GM12878 (cell line): ENCODE measurements around the gene OMP. TPM values are rescaled to one million over a fixed set of nuclear protein-coding genes. Genes with fewer than 3 reads are reported as not detected.

Experiments
- ATAC-seq: fragments of 200-7000 bp; cut with Tn5 transposase; 3 replicates; pipeline ENCODE4 v1.9.1; 2020; ENCODE audit warnings: mild to moderate bottlenecking, moderate library complexity
- BruUV-seq: library from RNA; stranded (reverse); fragments of 400-500 nt; replicated peaks from 2 replicates; lab custom pipeline; 2021; lab: Mats Ljungman, UMichigan
- CTCF ChIA-PET: fragments of 300-600 bp; sonication (Branson Sonifier 250); formaldehyde crosslinking; extraction: SDS; loops from one replicate; lab custom pipeline; 2021; ENCODE audit warnings: inconsistent platforms; lab: Yijun Ruan, JAX
- POLR2A ChIA-PET: fragments of 350-600 bp; formaldehyde crosslinking; extraction: SDS; loops from one replicate; lab custom pipeline; 2021; ENCODE audit warnings: inconsistent platforms; lab: Charles Lee
- RAD21 ChIA-PET: fragments of 300-600 bp; sonication (Branson Sonifier 250); formaldehyde crosslinking; loops from one replicate; lab custom pipeline; 2023; ENCODE audit warnings: antibody characterized with exemption; ENCODE audit not compliant: unreplicated experiment; lab: Charles Lee
- SMC1A ChIA-PET: fragments of 300-600 bp; sonication (Branson Sonifier 250); formaldehyde crosslinking; loops from one replicate; lab custom pipeline; 2023; ENCODE audit not compliant: unreplicated experiment, uncharacterized antibody; lab: Charles Lee
- DNase-seq: peaks from one replicate; pipeline ENCODE4 v3.0.0-alpha.2; 2011; ENCODE audit warnings: low read depth, low spot score
- FAIRE-seq: peaks from 3 replicates; lab custom pipeline; 2011; peaks lifted over from hg19 to GRCh38; lab: Jason Lieb, UNC
- H2AFZ ChIP-seq: 2 replicates; pipeline ENCODE4 v1.6.0; 2011; ENCODE audit warnings: low read depth, low read length, control low read depth; ENCODE audit not compliant: control insufficient read depth
- H3K27ac ChIP-seq: 2 replicates; pipeline ENCODE4 v1.5.1; 2011; ENCODE audit warnings: control low read depth; ENCODE audit not compliant: control insufficient read depth, insufficient read depth
- H3K27me3 ChIP-seq, 2 experiments: replicated peaks in 1 of 2; 2 replicates each; pipeline versions ENCODE4 v1.6.0 to v1.6.1; 2011; ENCODE audit warnings: low read length in 1 of 2; ENCODE audit not compliant: control insufficient read depth in 2 of 2, insufficient read depth in 2 of 2
- H3K36me3 ChIP-seq, 2 experiments: 2 replicates each; pipeline ENCODE4 v1.5.1; 2011; ENCODE audit warnings: low read length in 1 of 2; ENCODE audit not compliant: control insufficient read depth in 2 of 2, insufficient read depth in 2 of 2
- H3K4me1 ChIP-seq: 2 replicates; pipeline ENCODE4 v1.6.1; 2011; ENCODE audit warnings: mild to moderate bottlenecking, low read length, moderate library complexity, mixed read lengths; ENCODE audit not compliant: control insufficient read depth, insufficient read depth
- H3K4me2 ChIP-seq: 2 replicates; pipeline ENCODE4 v1.6.0; 2011; ENCODE audit warnings: control low read depth; ENCODE audit not compliant: control insufficient read depth, insufficient read depth
- H3K4me3 ChIP-seq: fragments of 200-600 bp; sonication (generic); 2 replicates; pipeline ENCODE4 v1.5.1; 2016
- H3K79me2 ChIP-seq: 2 replicates; pipeline ENCODE4 v1.6.0; 2011; ENCODE audit warnings: low read length; ENCODE audit not compliant: control insufficient read depth, insufficient read depth
- H3K9ac ChIP-seq: 2 replicates; pipeline ENCODE4 v1.8.0; 2011; ENCODE audit warnings: low read length, control low read depth, mixed read lengths; ENCODE audit not compliant: control insufficient read depth, insufficient read depth
- H3K9me3 ChIP-seq: replicated peaks from 3 replicates; pipeline ENCODE4 v1.5.1; 2011; ENCODE audit warnings: mild to moderate bottlenecking, low read length; ENCODE audit not compliant: control insufficient read depth, insufficient read depth
- H4K20me1 ChIP-seq: 2 replicates; pipeline ENCODE4 v1.6.0; 2011; ENCODE audit not compliant: control insufficient read depth, insufficient read depth
- BHLHE40 ChIP-seq, 2 experiments: fragments of 450-650 bp in 1 of 2; IDR thresholded peaks; 2 replicates each; pipeline ENCODE4 v1.6.1; 2011 to 2017; ENCODE audit warnings: low read depth in 2 of 2, borderline replicate concordance in 1 of 2, improper control_type of control experiment in 1 of 2, low read length in 1 of 2, mild to moderate bottlenecking in 1 of 2
- BRCA1 ChIP-seq: IDR thresholded peaks from 2 replicates; pipeline ENCODE4 v1.6.1; 2011; ENCODE audit warnings: low read depth, low read length, improper control_type of control experiment
- CHD1 ChIP-seq: IDR thresholded peaks from 2 replicates; pipeline ENCODE4 v1.6.1; 2012; ENCODE audit warnings: low read depth, low read length, improper control_type of control experiment
- ESRRA ChIP-seq: IDR thresholded peaks from 2 replicates; pipeline ENCODE4 v1.6.1; 2012; ENCODE audit warnings: mild to moderate bottlenecking, low read length, improper control_type of control experiment
- MYC ChIP-seq: IDR thresholded peaks from 2 replicates; pipeline ENCODE4 v1.6.1; 2011; ENCODE audit warnings: mild to moderate bottlenecking, low read length, moderate library complexity, inconsistent platforms; ENCODE audit not compliant: insufficient read depth, insufficient replicate concordance, insufficient read length, severe bottlenecking
- NR2F1 ChIP-seq: fragments of 450-650 bp; conservative IDR thresholded peaks from 2 replicates; pipeline ENCODE4 v1.6.1; 2017; ENCODE audit warnings: mild to moderate bottlenecking
- RAD21 ChIP-seq: IDR thresholded peaks from 2 replicates; pipeline ENCODE4 v1.6.1; 2011; ENCODE audit warnings: mild to moderate bottlenecking, low read depth, low read length, moderate library complexity; ENCODE audit not compliant: insufficient read depth
- RCOR1 ChIP-seq: conservative IDR thresholded peaks from 2 replicates; pipeline ENCODE4 v1.6.1; 2012; ENCODE audit warnings: low read depth, low read length, improper control_type of control experiment
- SKIL ChIP-seq: fragments of 450-650 bp; IDR thresholded peaks from 2 replicates; pipeline ENCODE4 v1.6.1; 2017; ENCODE audit warnings: mild to moderate bottlenecking, low read depth, inconsistent platforms; ENCODE audit not compliant: poor library complexity, severe bottlenecking
- SMAD5 ChIP-seq: IDR thresholded peaks from 2 replicates; pipeline ENCODE4 v1.6.1; 2016; ENCODE audit warnings: antibody characterized with exemption, low read depth
- SREBF1 ChIP-seq: IDR thresholded peaks from 2 replicates; pipeline ENCODE4 v1.6.1; 2012; ENCODE audit warnings: mild to moderate bottlenecking, low read length
- SREBF2 ChIP-seq: IDR thresholded peaks from 2 replicates; pipeline ENCODE4 v1.6.1; 2012; ENCODE audit warnings: mild to moderate bottlenecking, low read length
- TCF3 ChIP-seq: IDR thresholded peaks from 2 replicates; pipeline ENCODE4 v1.6.1; 2012; ENCODE audit warnings: low read depth, mild to moderate bottlenecking, low read length, borderline replicate concordance; ENCODE audit not compliant: insufficient read depth
- ZNF274 ChIP-seq: IDR thresholded peaks from one replicate; pipeline ENCODE4 v1.8.0; 2011; ENCODE audit not compliant: insufficient read length, insufficient read depth
- ZNF384 ChIP-seq: IDR thresholded peaks from 2 replicates; pipeline ENCODE4 v1.6.1; 2012; ENCODE audit warnings: low read depth, mild to moderate bottlenecking, low read length, improper control_type of control experiment, borderline replicate concordance
- WGBS: methylation state at CpG from one replicate; pipeline ENCODE4 v1.1.6; 2016; ENCODE audit warnings: low lambda C conversion rate; ENCODE audit not compliant: insufficient replicate concordance, insufficient coverage; ENCODE audit errors: missing lambda C conversion rate; 5-methylcytosine and 5-hydroxymethylcytosine counted together
- in situ Hi-C: fragments of 300-500 bp; cut with MboI; formaldehyde crosslinking; loops from 9 replicates; pipeline ENCODE4 v1.14.3; 2018; ENCODE audit warnings: mixed read lengths
- intact Hi-C: fragments of 100-400 bp; cut with micrococcal nuclease; formaldehyde crosslinking; loops from one replicate; pipeline ENCODE4 v1.14.2; 2022; ENCODE audit not compliant: unreplicated experiment
- polyA plus RNA-seq, 11 experiments: library from polyadenylated mRNA; depleted of rRNA in 4 of 11; unstranded in 6 of 11; stranded (reverse) in 5 of 11; fragments of >200 nt; fragmentation: Nextera tagmentation in 4 of 11; fragmentation: Illumina TruSeq in 1 of 11; extraction: Ambion mirVana in 4 of 11; extraction: Trizol in 1 of 11; gene quantifications; 1 replicate in 1 of 11; 2 replicates in 10 of 11; pipeline versions ENCODE4 v1.2.1 to v1.2.3, GENCODE V29; 2011 to 2016; ENCODE audit warnings: inconsistent platforms in 2 of 11, missing spikeins in 2 of 11, low read depth in 1 of 11
- total RNA-seq, 4 experiments: library from RNA; depleted of rRNA in 3 of 4; stranded (reverse); fragments of >200 nt in 3 of 4; fragmentation: Illumina TruSeq in 1 of 4; extraction: Trizol in 1 of 4; gene quantifications; 2 replicates each; pipeline versions ENCODE4 v1.2.1 to v1.2.3, GENCODE V29; 2013 to 2021
- TF ChIP-seq, protein P1 (sequence below): fragments of 450-650 bp; conservative IDR thresholded peaks from 2 replicates; pipeline ENCODE4 v1.6.1; 2017; ENCODE audit warnings: mild to moderate bottlenecking, moderate library complexity
- TF ChIP-seq, protein P2 (sequence below): fragments of 450-650 bp; IDR thresholded peaks from 2 replicates; pipeline ENCODE4 v1.6.1; 2017; ENCODE audit warnings: antibody characterized with exemption, mild to moderate bottlenecking, moderate library complexity

The OMP gene
- total and polyA plus RNA-seq, 10 of the 15 experiments (the other 5 are each of a cell fraction or from before 2014, with no cell fraction given), result not detected

- ChIA-PET RAD21 (no interaction called here), SMC1A (no interaction called here), POLR2A (no interaction called here), CTCF (interaction anchor here (1.1 kb wide), 1 partner anchor 69 kb away, joined by 4 read pairs; no protein-coding TSS in a partner anchor)
- no TSS peak for BruUV-seq
- TF ChIP-seq NR2F1 (no peak), SMAD5 (no peak), BHLHE40 (IDR thresholded peaks at IDR 0.05; ENCODE audit: borderline replicate concordance in 1 of 2, low read depth in 2 of 2, low read length in 1 of 2) (no peak), MYC (no peak), ZNF274 (no peak), ESRRA (no peak), SREBF2 (no peak), SKIL (no peak), CHD1 (no peak), RAD21 (no peak), SREBF1 (no peak), TCF3 (no peak), BRCA1 (no peak), ZNF384 (no peak), RCOR1 (no peak)
- TF ChIP-seq, protein P1, sequence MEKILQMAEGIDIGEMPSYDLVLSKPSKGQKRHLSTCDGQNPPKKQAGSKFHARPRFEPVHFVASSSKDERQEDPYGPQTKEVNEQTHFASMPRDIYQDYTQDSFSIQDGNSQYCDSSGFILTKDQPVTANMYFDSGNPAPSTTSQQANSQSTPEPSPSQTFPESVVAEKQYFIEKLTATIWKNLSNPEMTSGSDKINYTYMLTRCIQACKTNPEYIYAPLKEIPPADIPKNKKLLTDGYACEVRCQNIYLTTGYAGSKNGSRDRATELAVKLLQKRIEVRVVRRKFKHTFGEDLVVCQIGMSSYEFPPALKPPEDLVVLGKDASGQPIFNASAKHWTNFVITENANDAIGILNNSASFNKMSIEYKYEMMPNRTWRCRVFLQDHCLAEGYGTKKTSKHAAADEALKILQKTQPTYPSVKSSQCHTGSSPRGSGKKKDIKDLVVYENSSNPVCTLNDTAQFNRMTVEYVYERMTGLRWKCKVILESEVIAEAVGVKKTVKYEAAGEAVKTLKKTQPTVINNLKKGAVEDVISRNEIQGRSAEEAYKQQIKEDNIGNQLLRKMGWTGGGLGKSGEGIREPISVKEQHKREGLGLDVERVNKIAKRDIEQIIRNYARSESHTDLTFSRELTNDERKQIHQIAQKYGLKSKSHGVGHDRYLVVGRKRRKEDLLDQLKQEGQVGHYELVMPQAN, result no peak
- TF ChIP-seq, protein P2, sequence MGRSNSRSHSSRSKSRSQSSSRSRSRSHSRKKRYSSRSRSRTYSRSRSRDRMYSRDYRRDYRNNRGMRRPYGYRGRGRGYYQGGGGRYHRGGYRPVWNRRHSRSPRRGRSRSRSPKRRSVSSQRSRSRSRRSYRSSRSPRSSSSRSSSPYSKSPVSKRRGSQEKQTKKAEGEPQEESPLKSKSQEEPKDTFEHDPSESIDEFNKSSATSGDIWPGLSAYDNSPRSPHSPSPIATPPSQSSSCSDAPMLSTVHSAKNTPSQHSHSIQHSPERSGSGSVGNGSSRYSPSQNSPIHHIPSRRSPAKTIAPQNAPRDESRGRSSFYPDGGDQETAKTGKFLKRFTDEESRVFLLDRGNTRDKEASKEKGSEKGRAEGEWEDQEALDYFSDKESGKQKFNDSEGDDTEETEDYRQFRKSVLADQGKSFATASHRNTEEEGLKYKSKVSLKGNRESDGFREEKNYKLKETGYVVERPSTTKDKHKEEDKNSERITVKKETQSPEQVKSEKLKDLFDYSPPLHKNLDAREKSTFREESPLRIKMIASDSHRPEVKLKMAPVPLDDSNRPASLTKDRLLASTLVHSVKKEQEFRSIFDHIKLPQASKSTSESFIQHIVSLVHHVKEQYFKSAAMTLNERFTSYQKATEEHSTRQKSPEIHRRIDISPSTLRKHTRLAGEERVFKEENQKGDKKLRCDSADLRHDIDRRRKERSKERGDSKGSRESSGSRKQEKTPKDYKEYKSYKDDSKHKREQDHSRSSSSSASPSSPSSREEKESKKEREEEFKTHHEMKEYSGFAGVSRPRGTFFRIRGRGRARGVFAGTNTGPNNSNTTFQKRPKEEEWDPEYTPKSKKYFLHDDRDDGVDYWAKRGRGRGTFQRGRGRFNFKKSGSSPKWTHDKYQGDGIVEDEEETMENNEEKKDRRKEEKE, result no peak
- Histone ChIP-seq H3K27ac (no peak overlapping the region), H3K9me3 (no peaks in the 10 kb centered on the region), H3K4me1 (no peaks in the 10 kb centered on the region), H3K9ac (no peak overlapping the region), H3K79me2 (no peaks in the 10 kb centered on the region), H3K4me2 (no peak overlapping the region), H3K27me3 (no peaks in the 10 kb centered on the region; a peak in 1 of 4 replicates), H3K36me3 (no peaks in the 10 kb centered on the region), H2AFZ (no peak overlapping the region), H4K20me1 (no peaks in the 10 kb centered on the region), H3K4me3 (no peak overlapping the region)
- 35% methylated on average over 15 of the region's 15 CpGs for WGBS
- intact Hi-C loops, result no loop called here
- FAIRE-seq, result no peak
- in situ Hi-C loops, result no loop called here
- no peak for ATAC-seq
- DNase-seq, result no peak
Measured at GRCh38 chr11:77115956-77116355, 13.3 kb downstream of the OMP start.
